VCaP (cell line): ENCODE measurements around the gene TOB1.
A peak's percentile ranks its signal among the peaks of the same experiment; 100 is the strongest.

Experiments
- H3K27ac ChIP-seq: fragments of 450-650 bp; 2 replicates; pipeline ENCODE4 v1.5.1; 2017
- CTCF ChIP-seq: fragments of 450-650 bp; conservative IDR thresholded peaks from 2 replicates; pipeline ENCODE4 v1.5.1; 2017; ENCODE audit warnings: mild to moderate bottlenecking, moderate library complexity

TOB1 gene

GRCh38 chr17:50841949-50842354, 24.2 kb downstream of the TOB1 start:
- peak; percentile 91 for TF ChIP-seq CTCF
- H3K27ac ChIP-seq = no peak overlapping the region; the same call in 1 of the 2 replicates

GRCh38 chr17:50841277-50841948, 24.7 kb downstream of the TOB1 start:
- no peak overlapping the region for H3K27ac ChIP-seq
- no peak for TF ChIP-seq CTCF

- H3K27ac ChIP-seq = no peak overlapping the region
- TF ChIP-seq CTCF = no peak
These were observed 25.8 kb downstream of the TOB1 start for GRCh38 chr17:50840311-50840851.

- no peak for TF ChIP-seq CTCF
- no peak overlapping the region for H3K27ac ChIP-seq
These were observed 26.4 kb downstream of the TOB1 start for GRCh38 chr17:50839591-50840310.

GRCh38 chr17:50837980-50838954, 27.9 kb downstream of the TOB1 start:
- TF ChIP-seq CTCF = no peak
- no peak overlapping the region for H3K27ac ChIP-seq

- no peak for TF ChIP-seq CTCF
These were observed 28.7 kb downstream of the TOB1 start for GRCh38 chr17:50837286-50837979.

More at GRCh38 chr17:50837286-50837979, 28.7 kb downstream of the TOB1 start:
- no peak overlapping the region for H3K27ac ChIP-seq
